ENCODE measurements around the gene WDR45B. TPM values are rescaled to one million over a fixed set of nuclear protein-coding genes. Genes with fewer than 3 reads are reported as not detected.
A peak's percentile ranks its signal among the peaks of the same experiment; 100 is the strongest.

The WDR45B gene
- total RNA-seq, 2 experiments from 2014 or later, result 127 to 132 TPM

GRCh38 chr17:82648742-82649331, 593 bp upstream of the WDR45B start:
- H3K36me3 Mint-ChIP-seq (ENCODE audit: low read depth), result peaks cover 27% of the 10 kb centered on the region
- H3K27ac Mint-ChIP-seq, result no peak overlapping the region
- peaks cover 23% of the 10 kb centered on the region for H3K4me1 Mint-ChIP-seq (ENCODE audit: low read depth)
- ChIA-PET POLR2A (no interaction called here), CTCF (no interaction called here)
- intact Hi-C loops (cut with micrococcal nuclease), result no loop called here
- ATAC-seq (peak; percentile 28), DNase-seq (peak; percentile 56)
- H3K27me3 Mint-ChIP-seq, result no peaks in the 10 kb centered on the region
- no peak for TF ChIP-seq CTCF (IDR thresholded peaks at IDR 0.05)
- H3K9me3 Mint-ChIP-seq, result no peaks in the 10 kb centered on the region
- peak overlapping the region; percentile 62 for H3K4me3 Mint-ChIP-seq

- Mint-ChIP-seq H3K27ac (peak overlapping the region; percentile 77), H3K4me3 (peak overlapping the region; percentile 83), H3K9me3 (no peaks in the 10 kb centered on the region), H3K27me3 (no peaks in the 10 kb centered on the region), H3K36me3 (ENCODE audit: low read depth) (peaks cover 33% of the 10 kb centered on the region), H3K4me1 (ENCODE audit: low read depth) (peaks cover 25% of the 10 kb centered on the region)
- ATAC-seq, result peak; percentile 11
- CTCF ChIA-PET, result no interaction called here
- intact Hi-C loops (cut with micrococcal nuclease), result no loop called here
- POLR2A ChIA-PET, result interaction anchor here (1.3 kb wide), 1 partner anchor 22 kb away, joined by 3 read pairs; no protein-coding TSS in a partner anchor
- DNase-seq, result peak; percentile 51
- peak; percentile 25 for TF ChIP-seq CTCF (IDR thresholded peaks at IDR 0.05)
Measured at GRCh38 chr17:82647593-82648164, 565 bp downstream of the WDR45B start.

GRCh38 chr17:82645516-82645915, 2.7 kb downstream of the WDR45B start:
- ChIA-PET POLR2A (no interaction called here), CTCF (no interaction called here)
- no peaks in the 10 kb centered on the region for H3K9me3 Mint-ChIP-seq
- no peak overlapping the region for H3K27ac Mint-ChIP-seq
- peak overlapping the region; percentile 83 for H3K4me3 Mint-ChIP-seq
- no peak for ATAC-seq
- H3K27me3 Mint-ChIP-seq, result no peaks in the 10 kb centered on the region
- TF ChIP-seq CTCF (IDR thresholded peaks at IDR 0.05), result no peak
- peaks cover 29% of the 10 kb centered on the region for H3K4me1 Mint-ChIP-seq (ENCODE audit: low read depth)
- intact Hi-C loops (cut with micrococcal nuclease), result no loop called here
- H3K36me3 Mint-ChIP-seq (ENCODE audit: low read depth), result peaks cover 49% of the 10 kb centered on the region
- DNase-seq, result no peak

- Mint-ChIP-seq H3K4me1 (ENCODE audit: low read depth) (peaks cover 36% of the 10 kb centered on the region), H3K36me3 (ENCODE audit: low read depth) (peaks cover 59% of the 10 kb centered on the region), H3K27me3 (no peaks in the 10 kb centered on the region), H3K9me3 (no peaks in the 10 kb centered on the region), H3K27ac (no peak overlapping the region), H3K4me3 (no peak overlapping the region)
- POLR2A ChIA-PET, result no interaction called here
- CTCF ChIA-PET, result no interaction called here
- no peak for DNase-seq
- TF ChIP-seq CTCF (IDR thresholded peaks at IDR 0.05), result no peak
- no peak for ATAC-seq
- intact Hi-C loops (cut with micrococcal nuclease), result no loop called here
Measured at GRCh38 chr17:82644148-82644547, 4.1 kb downstream of the WDR45B start.

GRCh38 chr17:82642022-82642421, 6.2 kb downstream of the WDR45B start:
- CTCF ChIA-PET, result no interaction called here
- Mint-ChIP-seq H3K4me3 (no peak overlapping the region), H3K9me3 (peaks cover 5% of the 10 kb centered on the region), H3K27ac (no peak overlapping the region), H3K36me3 (ENCODE audit: low read depth) (peaks cover 73% of the 10 kb centered on the region), H3K4me1 (ENCODE audit: low read depth) (peaks cover 46% of the 10 kb centered on the region), H3K27me3 (no peaks in the 10 kb centered on the region)
- POLR2A ChIA-PET, result no interaction called here
- no peak for TF ChIP-seq CTCF (IDR thresholded peaks at IDR 0.05)
- DNase-seq, result no peak
- intact Hi-C loops (cut with micrococcal nuclease), result no loop called here
- ATAC-seq, result no peak
